ENCODE data around the gene ZNF14.

Gene ZNF14

GRCh38 chr19:19663256-19664120 is 69.4 kb downstream of the ZNF14 start, which contains the start of gene ATP13A1:
Gene ATP13A1 (minus strand): TSS chr19:19663676. CDS start chr19:19663666, 10 bp downstream.
- H3K36me3 ChIP-seq (ENCODE audit: control insufficient read depth, low read length): peaks cover 40% of the 10 kb centered on the region
- H3K4me1 ChIP-seq (ENCODE audit: control insufficient read depth, low read length): peaks cover 49% of the 10 kb centered on the region
- no peaks in the 10 kb centered on the region for H3K9me3 ChIP-seq (ENCODE audit: control insufficient read depth, insufficient read depth, low read length)
- H4K20me1 ChIP-seq (ENCODE audit: control insufficient read depth, insufficient read depth, low read depth, low read length): peaks cover 7% of the 10 kb centered on the region
- H3K79me2 ChIP-seq (ENCODE audit: control insufficient read depth, low read length): peaks cover 78% of the 10 kb centered on the region
- H3F3A ChIP-seq (ENCODE audit: control insufficient read depth, insufficient read depth): peaks cover 24% of the 10 kb centered on the region
- H3K4me2 ChIP-seq (ENCODE audit: low read length): peak within 1 kb of the TSS; percentile 87
- H3K4me3 ChIP-seq (ENCODE audit: low read length): peak within 1 kb of the TSS; percentile 87
- H3K27me3 ChIP-seq (ENCODE audit: control insufficient read depth, low read length): no peaks in the 10 kb centered on the region
- peak within 1 kb of the TSS; percentile 85 for H3K27ac ChIP-seq (ENCODE audit: low read depth, low read length)
- TF ChIP-seq EZH2phosphoT487 (IDR thresholded peaks at IDR 0.05; ENCODE audit: borderline replicate concordance, low read length) (no peak), CTCF (IDR thresholded peaks at IDR 0.05; ENCODE audit: low read depth, low read length, poor library complexity, severe bottlenecking) (peak; percentile 22)
- H3K9me2 ChIP-seq (replicated peaks; ENCODE audit: control insufficient read depth, low read length): no peaks in the 10 kb centered on the region

- H3K4me3 ChIP-seq (ENCODE audit: low read length): peak overlapping the region; percentile 87
- peak overlapping the region; percentile 87 for H3K4me2 ChIP-seq (ENCODE audit: low read length)
- TF ChIP-seq EZH2phosphoT487 (IDR thresholded peaks at IDR 0.05; ENCODE audit: borderline replicate concordance, low read length) (no peak), CTCF (IDR thresholded peaks at IDR 0.05; ENCODE audit: low read depth, low read length, poor library complexity, severe bottlenecking) (no peak)
- H3K4me1 ChIP-seq (ENCODE audit: control insufficient read depth, low read length): peaks cover 48% of the 10 kb centered on the region
- H3F3A ChIP-seq (ENCODE audit: control insufficient read depth, insufficient read depth): peaks cover 22% of the 10 kb centered on the region
- H3K79me2 ChIP-seq (ENCODE audit: control insufficient read depth, low read length): peaks cover 83% of the 10 kb centered on the region
- H3K27me3 ChIP-seq (ENCODE audit: control insufficient read depth, low read length): no peaks in the 10 kb centered on the region
- peaks cover 46% of the 10 kb centered on the region for H3K36me3 ChIP-seq (ENCODE audit: control insufficient read depth, low read length)
- peaks cover 7% of the 10 kb centered on the region for H4K20me1 ChIP-seq (ENCODE audit: control insufficient read depth, insufficient read depth, low read depth, low read length)
- no peaks in the 10 kb centered on the region for H3K9me2 ChIP-seq (replicated peaks; ENCODE audit: control insufficient read depth, low read length)
- no peaks in the 10 kb centered on the region for H3K9me3 ChIP-seq (ENCODE audit: control insufficient read depth, insufficient read depth, low read length)
- H3K27ac ChIP-seq (ENCODE audit: low read depth, low read length): peak overlapping the region; percentile 85
Measured at GRCh38 chr19:19662871-19663255, 70.0 kb downstream of the ZNF14 start.

- Histone ChIP-seq H3K79me2 (ENCODE audit: control insufficient read depth, low read length) (peaks cover 83% of the 10 kb centered on the region), H3F3A (ENCODE audit: control insufficient read depth, insufficient read depth) (peaks cover 17% of the 10 kb centered on the region), H4K20me1 (ENCODE audit: control insufficient read depth, insufficient read depth, low read depth, low read length) (peaks cover 7% of the 10 kb centered on the region), H3K27me3 (ENCODE audit: control insufficient read depth, low read length) (no peaks in the 10 kb centered on the region), H3K9me2 (replicated peaks; ENCODE audit: control insufficient read depth, low read length) (no peaks in the 10 kb centered on the region), H3K9me3 (ENCODE audit: control insufficient read depth, insufficient read depth, low read length) (no peaks in the 10 kb centered on the region), H3K36me3 (ENCODE audit: control insufficient read depth, low read length) (peaks cover 51% of the 10 kb centered on the region), H3K4me1 (ENCODE audit: control insufficient read depth, low read length) (peaks cover 42% of the 10 kb centered on the region), H3K27ac (ENCODE audit: low read depth, low read length) (peak overlapping the region; percentile 85), H3K4me3 (ENCODE audit: low read length) (peak overlapping the region; percentile 87), H3K4me2 (ENCODE audit: low read length) (peak overlapping the region; percentile 87)
- TF ChIP-seq EZH2phosphoT487 (IDR thresholded peaks at IDR 0.05; ENCODE audit: borderline replicate concordance, low read length) (no peak), CTCF (IDR thresholded peaks at IDR 0.05; ENCODE audit: low read depth, low read length, poor library complexity, severe bottlenecking) (no peak)
Measured at GRCh38 chr19:19662344-19662743, 70.6 kb downstream of the ZNF14 start.

Measured in DOHH2 (cell line).